H1 (cell line): ENCODE data around the gene TM2D1.

ENCODE experiments used
- EZH2 ChIP-seq: fragments of 200-600 bp; sonication (generic); IDR thresholded peaks from 2 replicates; pipeline ENCODE4 v1.7.1; 2012; ENCODE audit warnings: low read depth, mild to moderate bottlenecking, moderate library complexity, low read length, inconsistent platforms; ENCODE audit not compliant: severe bottlenecking
- JUN ChIP-seq: IDR thresholded peaks from 2 replicates; pipeline ENCODE4 v1.6.1; 2011; ENCODE audit warnings: low read depth, mild to moderate bottlenecking, improper control_type of control experiment, low read length
- ZNF274 ChIP-seq: IDR thresholded peaks from 2 replicates; pipeline ENCODE4 v1.7.0; 2012; ENCODE audit warnings: low read length, borderline replicate concordance; ENCODE audit errors: extremely low read depth
- TF ChIP-seq, protein P1 (sequence below), 3 experiments: IDR thresholded peaks; 1 replicate in 2 of 3; 2 replicates in 1 of 3; pipeline versions ENCODE4 v1.5.1 to v1.6.1; 2011; ENCODE audit warnings: low read length in 3 of 3, mild to moderate bottlenecking in 3 of 3, inconsistent platforms in 2 of 3, low read depth in 1 of 3, moderate library complexity in 1 of 3; ENCODE audit not compliant: insufficient read depth in 1 of 3; ENCODE audit errors: control extremely low read depth in 1 of 3
- TF ChIP-seq, protein P2 (sequence below): IDR thresholded peaks from 2 replicates; pipeline ENCODE4 v1.6.1; 2011; ENCODE audit warnings: low read length, improper control_type of control experiment

DNA sequence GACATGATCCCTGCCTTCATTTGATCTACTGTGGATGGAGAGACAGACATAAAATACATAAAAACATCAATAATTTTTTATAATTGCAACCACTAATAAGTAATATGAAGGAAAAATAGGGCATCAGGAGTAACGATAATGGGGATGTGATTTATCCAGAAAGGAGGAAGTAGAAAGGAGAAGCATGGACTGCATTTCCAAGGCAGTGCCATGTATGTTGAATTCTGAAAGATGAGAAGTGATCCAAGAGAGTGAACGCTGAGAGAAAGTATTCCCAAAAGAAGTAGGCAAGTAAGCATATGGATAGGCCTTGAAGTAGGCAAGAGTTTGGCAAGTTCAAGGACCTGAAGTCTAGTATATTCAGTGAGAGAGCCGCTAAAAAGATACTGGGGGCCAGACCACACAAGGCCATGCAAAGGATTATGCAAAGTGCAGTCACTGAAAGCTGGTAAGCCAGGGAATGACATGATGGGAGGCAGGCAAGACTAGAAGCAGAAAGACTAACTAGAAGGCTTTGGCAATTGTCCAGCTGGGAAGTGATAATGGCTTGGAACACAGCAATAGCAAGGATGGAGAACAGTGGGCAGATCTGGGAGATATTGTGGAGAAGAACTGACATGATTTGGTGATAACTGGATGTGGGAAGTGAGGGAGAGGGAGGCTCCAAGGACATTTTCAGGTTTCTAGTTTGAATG is 85.9 kb downstream of the TM2D1 start:
- TF ChIP-seq, protein P1, sequence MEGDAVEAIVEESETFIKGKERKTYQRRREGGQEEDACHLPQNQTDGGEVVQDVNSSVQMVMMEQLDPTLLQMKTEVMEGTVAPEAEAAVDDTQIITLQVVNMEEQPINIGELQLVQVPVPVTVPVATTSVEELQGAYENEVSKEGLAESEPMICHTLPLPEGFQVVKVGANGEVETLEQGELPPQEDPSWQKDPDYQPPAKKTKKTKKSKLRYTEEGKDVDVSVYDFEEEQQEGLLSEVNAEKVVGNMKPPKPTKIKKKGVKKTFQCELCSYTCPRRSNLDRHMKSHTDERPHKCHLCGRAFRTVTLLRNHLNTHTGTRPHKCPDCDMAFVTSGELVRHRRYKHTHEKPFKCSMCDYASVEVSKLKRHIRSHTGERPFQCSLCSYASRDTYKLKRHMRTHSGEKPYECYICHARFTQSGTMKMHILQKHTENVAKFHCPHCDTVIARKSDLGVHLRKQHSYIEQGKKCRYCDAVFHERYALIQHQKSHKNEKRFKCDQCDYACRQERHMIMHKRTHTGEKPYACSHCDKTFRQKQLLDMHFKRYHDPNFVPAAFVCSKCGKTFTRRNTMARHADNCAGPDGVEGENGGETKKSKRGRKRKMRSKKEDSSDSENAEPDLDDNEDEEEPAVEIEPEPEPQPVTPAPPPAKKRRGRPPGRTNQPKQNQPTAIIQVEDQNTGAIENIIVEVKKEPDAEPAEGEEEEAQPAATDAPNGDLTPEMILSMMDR (IDR thresholded peaks at IDR 0.05; ENCODE audit: control extremely low read depth in 1 of 3, insufficient read depth in 1 of 3, low read depth in 1 of 3, low read length in 3 of 3), result no peak
- TF ChIP-seq JUN (no peak), EZH2 (no peak), ZNF274 (no peak)
- TF ChIP-seq, protein P2, sequence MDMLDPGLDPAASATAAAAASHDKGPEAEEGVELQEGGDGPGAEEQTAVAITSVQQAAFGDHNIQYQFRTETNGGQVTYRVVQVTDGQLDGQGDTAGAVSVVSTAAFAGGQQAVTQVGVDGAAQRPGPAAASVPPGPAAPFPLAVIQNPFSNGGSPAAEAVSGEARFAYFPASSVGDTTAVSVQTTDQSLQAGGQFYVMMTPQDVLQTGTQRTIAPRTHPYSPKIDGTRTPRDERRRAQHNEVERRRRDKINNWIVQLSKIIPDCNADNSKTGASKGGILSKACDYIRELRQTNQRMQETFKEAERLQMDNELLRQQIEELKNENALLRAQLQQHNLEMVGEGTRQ, result no peak
